ENCODE data around the gene STAB2.

DNA sequence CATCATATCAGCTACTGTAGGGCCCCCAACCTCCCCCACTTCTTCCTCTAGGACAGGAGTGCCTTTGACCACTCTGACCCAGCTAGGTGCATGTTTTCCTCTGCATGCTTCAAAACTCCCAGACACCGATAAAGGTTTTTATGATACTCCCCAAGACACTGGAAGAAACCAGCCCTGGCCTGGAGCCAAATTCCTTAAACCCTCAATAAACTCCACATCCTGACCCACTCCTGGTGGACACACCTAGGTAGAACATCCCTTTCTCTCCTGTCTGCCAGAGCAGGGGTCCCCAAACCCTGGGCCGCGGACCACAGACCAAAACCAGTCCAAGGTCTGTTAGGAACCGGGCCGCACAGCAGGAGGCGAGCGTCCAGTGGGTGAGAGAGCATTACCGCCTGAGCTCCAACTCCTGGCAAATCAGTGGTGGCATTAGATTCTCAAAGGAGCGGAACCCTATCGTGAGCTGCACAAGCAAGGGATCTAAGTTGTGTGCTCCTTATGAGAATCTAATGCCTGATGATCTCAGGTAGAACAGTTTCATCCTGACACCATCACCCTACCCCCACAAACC lies 204.4 kb downstream of the STAB2 start:
- TF ChIP-seq, protein P1, sequence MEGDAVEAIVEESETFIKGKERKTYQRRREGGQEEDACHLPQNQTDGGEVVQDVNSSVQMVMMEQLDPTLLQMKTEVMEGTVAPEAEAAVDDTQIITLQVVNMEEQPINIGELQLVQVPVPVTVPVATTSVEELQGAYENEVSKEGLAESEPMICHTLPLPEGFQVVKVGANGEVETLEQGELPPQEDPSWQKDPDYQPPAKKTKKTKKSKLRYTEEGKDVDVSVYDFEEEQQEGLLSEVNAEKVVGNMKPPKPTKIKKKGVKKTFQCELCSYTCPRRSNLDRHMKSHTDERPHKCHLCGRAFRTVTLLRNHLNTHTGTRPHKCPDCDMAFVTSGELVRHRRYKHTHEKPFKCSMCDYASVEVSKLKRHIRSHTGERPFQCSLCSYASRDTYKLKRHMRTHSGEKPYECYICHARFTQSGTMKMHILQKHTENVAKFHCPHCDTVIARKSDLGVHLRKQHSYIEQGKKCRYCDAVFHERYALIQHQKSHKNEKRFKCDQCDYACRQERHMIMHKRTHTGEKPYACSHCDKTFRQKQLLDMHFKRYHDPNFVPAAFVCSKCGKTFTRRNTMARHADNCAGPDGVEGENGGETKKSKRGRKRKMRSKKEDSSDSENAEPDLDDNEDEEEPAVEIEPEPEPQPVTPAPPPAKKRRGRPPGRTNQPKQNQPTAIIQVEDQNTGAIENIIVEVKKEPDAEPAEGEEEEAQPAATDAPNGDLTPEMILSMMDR (IDR thresholded peaks at IDR 0.05): no peak
- TF ChIP-seq POLR2A (IDR thresholded peaks at IDR 0.05): no peak
